GM12873 (cell line): Measurements from ENCODE around the gene SH2D3C.

Source experiments
- CTCF ChIP-seq: IDR thresholded peaks from 2 replicates; pipeline ENCODE4 v1.5.1; 2012; ENCODE audit warnings: low read depth, mild to moderate bottlenecking, moderate library complexity, low read length, control low read depth; ENCODE audit not compliant: insufficient read depth; ENCODE audit errors: missing control alignments

SH2D3C gene

GRCh38 chr9:127770905-127771569, 7.4 kb downstream of the SH2D3C start:
- TF ChIP-seq CTCF: no peak

- TF ChIP-seq CTCF: no peak
Observed at GRCh38 chr9:127770583-127770904, 7.9 kb downstream of the SH2D3C start.

- no peak for TF ChIP-seq CTCF
Observed at GRCh38 chr9:127769929-127770582, 8.4 kb downstream of the SH2D3C start.

- TF ChIP-seq CTCF: no peak
Observed at GRCh38 chr9:127769101-127769500, 9.4 kb downstream of the SH2D3C start.

GRCh38 chr9:127768698-127769097, 9.8 kb downstream of the SH2D3C start:
- no peak for TF ChIP-seq CTCF

GRCh38 chr9:127767909-127768331, 10.5 kb downstream of the SH2D3C start:
- TF ChIP-seq CTCF: no peak

- TF ChIP-seq CTCF: no peak
Observed at GRCh38 chr9:127767410-127767809, 11.1 kb downstream of the SH2D3C start.
